ENCODE measurements around the gene IMMT.

IMMT gene

DNA sequence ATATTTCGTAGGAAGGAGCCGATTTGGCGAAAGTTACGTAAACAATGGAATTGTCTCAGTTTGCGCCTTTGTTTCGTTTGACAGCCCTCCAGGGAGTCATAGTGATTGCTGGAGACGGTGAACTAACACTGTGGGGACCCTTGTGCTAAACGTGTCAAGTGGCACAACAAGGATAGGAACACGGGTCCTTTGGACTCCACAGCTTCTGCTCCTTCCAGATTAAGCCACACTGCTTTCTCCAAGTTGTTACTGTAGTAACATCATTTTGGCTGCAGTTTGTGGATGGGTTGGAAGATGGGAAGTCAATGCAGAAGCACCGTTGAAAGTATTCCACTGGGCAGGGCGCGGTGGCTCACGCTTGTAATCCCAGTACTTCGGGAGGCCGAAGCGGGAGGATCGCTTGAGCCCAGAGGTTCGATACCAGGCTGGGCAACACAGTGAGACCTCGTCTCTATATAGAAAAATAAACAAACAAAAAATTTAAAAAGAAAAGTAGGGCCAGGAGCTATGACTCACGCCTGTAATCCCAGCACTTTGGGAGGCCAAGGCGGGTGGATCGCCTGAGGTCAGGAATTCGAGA lies 636 bp upstream of the IMMT start:
- no peak for FAIRE-seq

DNA sequence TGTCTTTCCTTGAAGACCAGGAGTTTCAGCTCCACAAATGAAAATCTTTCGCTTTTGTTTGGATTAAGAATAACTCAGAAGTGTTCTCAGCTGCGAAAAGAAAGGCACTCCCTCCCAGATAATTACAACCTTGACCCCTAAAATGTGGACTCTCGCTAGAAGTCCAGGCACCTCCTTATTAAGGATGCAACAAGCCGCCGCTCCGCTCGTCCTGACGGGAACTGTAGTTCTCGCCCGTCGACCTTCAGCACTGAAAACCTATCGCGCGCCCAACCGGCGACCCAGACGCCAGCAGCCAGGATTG lies 559 bp downstream of the IMMT start:
- no peak for FAIRE-seq

- no peak for FAIRE-seq
Observed at GRCh38 chr2:86193901-86194567, 1.2 kb downstream of the IMMT start.

GRCh38 chr2:86189782-86190416 lies 5.4 kb downstream of the IMMT start:
- FAIRE-seq, result no peak

DNA sequence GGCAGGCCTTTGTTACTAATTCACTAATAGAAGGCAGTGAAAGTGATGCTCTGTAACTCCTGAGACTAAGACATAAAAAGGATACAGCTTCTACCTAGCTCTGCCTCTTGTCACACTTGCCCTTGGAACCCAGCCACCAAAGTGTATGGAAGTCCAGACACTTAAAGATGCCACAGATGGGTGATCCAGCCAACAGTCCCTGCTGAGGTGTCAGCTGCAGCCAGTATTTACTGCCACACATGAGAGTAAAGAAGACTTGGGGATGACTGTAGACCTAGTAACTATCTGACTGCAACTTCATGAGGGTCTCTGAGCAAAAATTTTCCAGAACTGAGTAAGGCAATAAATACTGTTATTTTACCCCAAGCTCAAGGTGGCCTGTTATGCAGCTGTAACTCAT lies 8.8 kb downstream of the IMMT start:
- FAIRE-seq, result no peak

DNA sequence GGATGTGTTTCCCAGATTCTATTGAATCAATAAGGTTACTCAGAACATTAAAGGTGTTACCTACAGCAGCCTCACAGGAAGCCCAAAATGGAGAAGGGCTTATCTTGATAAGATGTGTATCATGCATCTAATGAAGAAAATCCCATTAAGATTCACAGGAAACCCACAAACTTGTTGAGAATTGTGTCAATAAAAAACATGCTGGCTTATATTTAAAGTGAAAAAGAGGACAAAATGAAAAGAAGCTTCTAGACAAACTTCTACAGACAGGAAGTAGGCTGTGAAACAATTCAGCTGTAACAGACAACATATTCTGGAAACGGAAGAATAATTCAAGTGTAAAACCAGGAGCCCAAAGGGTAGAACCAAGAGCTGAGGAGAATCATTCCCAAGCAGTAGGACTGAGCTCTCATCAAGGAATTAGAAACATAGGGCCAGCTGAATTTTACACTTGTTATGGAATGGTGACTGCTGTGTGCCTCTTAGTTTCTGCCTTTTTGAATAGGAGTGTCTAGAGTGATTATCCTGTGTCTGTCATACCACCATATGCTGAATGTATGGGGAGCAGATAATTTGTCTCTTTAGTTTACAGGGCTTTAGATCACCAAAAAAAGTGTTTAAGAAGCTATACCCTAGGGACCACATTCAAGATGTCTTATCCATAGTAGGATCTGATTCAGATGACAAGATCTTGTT lies 9.6 kb downstream of the IMMT start:
- no peak for FAIRE-seq

GRCh38 chr2:86176597-86176996 lies 18.7 kb downstream of the IMMT start:
- no peak for FAIRE-seq

- FAIRE-seq, result no peak
Observed at GRCh38 chr2:86175828-86176227, 19.4 kb downstream of the IMMT start.

- FAIRE-seq, result no peak
Observed at GRCh38 chr2:86174445-86174844, 20.8 kb downstream of the IMMT start.

GRCh38 chr2:86172610-86173009 lies 22.7 kb downstream of the IMMT start:
- no peak for FAIRE-seq

DNA sequence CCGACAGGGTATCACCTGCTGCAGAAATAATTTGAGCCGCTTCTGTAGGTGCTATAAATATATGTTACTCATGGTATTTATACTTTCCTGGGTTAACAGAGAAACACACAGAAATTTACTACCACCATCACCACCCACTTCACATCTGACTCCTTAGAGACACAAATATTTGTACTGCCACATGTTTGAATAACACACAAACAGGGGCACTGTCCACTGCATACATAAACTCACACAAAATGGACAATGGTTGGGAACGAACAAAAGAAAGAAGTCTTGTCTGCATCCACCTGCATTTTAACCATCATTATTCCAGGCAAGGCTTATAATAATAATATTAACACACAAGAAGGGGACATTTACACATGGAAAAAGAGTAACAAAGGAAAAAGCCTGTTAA lies 24.0 kb downstream of the IMMT start:
- FAIRE-seq, result no peak

DNA sequence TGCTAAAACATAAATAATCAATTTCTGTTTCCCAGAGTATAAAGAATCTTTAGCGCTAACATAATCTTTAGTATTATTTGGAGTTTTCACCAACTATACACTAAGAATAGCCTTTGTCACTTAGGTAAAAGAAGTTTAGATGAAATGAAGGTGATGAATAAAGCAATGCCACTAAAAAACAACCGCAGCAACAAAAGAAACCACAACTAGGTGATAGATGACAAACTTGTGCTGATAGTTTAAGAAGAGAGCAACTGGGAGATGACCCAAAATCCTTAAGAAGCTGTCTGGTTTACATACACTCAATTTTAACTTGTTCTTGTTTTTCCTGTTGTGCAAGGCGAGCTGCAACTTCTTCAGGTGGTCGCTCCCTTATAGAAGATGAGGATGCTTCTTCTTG lies 24.8 kb downstream of the IMMT start:
- no peak for FAIRE-seq

DNA sequence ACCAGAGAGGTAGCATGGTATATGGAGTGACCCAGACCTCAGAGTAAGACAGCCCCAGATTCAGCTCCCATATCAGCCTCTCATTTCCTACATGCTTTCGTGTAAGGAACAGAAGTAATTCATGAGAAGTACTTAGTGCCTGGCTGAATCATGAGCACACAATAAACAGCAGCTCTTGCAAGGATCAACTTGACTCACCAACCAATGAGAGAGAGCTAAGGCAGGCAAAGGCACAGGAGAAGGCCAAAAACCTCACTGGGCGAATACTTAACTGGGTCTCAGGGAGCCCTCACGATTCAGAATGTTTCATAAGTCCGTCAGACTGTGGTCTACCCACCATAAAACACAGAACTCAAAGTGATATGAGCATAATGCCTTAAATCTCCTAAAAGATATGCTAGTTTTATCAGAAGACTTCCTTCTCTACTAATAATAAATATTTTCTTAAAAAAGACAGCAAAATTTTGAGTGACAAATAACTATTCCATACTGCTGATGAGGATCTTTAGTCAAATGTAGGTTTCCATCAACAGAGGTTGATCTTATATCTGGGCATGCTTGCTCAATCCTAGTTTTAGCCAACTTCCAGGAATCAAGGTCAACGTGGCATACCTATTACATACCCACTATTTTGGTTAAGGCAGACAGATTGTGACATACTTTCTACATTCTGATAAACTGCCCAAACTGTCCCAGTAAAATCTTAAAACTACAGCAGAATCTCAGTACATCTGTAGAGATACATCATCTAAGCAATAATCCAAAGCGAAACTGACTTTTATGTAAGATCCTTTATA lies 34.9 kb downstream of the IMMT start:
- no peak for FAIRE-seq

DNA sequence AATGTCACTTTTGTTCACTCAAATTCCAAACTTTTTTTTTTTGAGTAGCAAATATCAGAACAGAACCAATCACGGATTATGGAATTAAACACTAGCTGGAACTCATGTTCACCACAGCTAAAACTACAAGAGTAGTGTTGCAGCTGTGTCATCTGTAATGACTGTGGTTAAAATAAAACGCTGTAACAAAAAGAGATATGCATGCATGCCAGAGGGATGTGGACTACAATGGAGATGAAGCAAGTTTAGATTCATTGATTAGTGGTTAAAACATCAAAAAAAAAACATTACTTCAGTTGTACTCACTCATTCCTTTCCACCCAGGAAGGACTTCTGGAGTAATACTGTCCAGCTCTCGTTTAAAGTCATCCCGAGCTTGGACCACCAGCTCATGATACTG lies 37.0 kb downstream of the IMMT start:
- no peak for FAIRE-seq

DNA sequence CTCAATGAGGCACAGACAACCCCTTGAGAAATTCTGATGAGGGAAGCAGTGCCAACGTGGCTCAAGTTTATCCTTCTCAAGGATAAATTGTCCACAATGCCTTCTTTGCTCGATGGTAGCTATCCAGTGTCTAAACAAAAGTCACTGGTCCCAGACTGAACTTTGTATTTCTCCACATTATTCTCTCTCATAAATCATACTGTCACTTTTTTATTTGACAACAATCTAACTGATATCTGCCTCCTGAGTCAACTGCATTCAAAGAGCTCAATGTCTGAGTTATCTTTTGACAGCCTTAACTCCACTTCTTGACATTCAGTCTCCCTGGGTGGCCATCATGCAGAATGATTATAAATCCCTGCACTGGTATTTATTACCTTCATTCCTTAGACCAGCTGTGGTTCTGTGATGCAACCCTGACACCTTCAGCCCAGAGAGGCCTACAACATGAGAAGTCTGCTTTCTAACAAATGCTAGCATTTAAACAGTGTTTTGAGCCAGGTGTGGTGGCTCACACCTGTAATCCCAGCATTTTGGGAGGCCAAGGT lies 38.2 kb downstream of the IMMT start:
- FAIRE-seq, result no peak

- FAIRE-seq, result no peak
Observed at GRCh38 chr2:86150502-86150901, 44.8 kb downstream of the IMMT start.

DNA sequence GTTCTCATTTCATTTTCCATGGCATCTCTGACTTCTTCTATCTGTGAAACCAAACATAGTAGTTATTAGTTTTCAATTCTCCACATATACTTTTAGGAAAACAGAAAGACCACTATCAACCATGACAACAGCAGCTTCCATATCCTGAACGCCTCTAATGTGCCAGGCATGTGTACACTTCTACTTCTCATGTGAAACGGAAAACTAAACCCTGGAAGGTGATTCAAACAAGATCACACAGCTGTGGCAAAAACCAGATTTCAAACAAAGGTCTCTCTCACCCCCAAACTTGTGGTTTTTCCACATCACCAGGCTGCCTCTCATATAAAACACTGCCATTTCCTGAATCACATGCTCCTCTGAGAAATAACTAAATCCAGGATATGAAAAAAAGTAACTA lies 47.5 kb downstream of the IMMT start:
- no peak for FAIRE-seq

DNA sequence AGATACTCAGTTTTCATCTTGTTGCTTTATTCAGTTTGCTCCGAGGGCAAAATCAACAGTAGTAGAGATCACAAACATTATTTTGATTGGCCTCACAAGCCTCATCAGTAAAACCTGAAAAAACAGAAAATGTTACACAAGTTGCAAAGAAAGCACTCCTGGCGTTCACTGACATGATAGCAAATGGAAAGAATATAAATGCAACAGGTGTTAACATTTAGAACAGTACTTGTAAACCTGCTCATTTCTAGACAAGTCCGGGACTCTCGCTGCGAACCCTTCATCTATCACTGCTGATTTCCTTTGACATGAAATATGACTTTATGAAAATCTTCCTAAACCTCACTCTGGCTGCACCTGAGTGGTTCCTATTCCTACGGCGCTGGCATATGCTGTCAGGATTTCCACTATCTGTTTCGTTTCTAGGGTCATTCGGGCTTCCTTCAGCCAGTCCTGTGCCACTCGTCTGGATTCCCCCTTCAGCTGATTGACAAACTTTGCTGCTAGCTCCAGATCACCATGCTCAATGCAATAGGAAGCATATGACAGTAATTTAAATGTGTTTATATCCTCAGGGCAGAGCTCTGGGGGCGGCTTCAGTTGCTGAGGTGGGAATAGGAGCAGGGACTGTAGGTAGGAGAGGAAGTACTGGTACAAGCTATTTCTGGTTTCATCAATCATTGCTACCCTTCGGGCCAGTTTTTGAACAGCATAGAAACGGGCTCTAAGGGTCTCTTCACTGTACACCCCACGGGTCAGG lies 51.2 kb downstream of the IMMT start:
- FAIRE-seq, result no peak

DNA sequence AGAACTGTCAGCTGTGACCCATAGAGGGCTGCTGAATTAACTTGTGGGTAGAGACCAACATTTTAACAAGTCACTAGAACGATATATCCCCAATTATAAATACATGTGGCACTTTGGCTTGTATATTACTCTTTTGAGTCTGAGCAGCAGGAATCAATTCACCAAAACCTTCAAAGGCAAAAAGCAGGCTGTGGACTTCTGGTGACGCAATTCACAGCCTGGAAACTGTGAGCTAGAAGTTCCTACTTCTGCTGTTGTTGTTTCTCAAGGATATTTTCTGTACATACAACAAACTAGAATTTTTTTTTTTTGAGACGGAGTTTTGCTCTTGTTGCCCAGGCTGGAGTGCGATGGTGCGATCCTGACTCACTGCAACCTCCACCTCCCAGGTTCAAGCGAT lies 52.0 kb downstream of the IMMT start:
- FAIRE-seq, result no peak

DNA sequence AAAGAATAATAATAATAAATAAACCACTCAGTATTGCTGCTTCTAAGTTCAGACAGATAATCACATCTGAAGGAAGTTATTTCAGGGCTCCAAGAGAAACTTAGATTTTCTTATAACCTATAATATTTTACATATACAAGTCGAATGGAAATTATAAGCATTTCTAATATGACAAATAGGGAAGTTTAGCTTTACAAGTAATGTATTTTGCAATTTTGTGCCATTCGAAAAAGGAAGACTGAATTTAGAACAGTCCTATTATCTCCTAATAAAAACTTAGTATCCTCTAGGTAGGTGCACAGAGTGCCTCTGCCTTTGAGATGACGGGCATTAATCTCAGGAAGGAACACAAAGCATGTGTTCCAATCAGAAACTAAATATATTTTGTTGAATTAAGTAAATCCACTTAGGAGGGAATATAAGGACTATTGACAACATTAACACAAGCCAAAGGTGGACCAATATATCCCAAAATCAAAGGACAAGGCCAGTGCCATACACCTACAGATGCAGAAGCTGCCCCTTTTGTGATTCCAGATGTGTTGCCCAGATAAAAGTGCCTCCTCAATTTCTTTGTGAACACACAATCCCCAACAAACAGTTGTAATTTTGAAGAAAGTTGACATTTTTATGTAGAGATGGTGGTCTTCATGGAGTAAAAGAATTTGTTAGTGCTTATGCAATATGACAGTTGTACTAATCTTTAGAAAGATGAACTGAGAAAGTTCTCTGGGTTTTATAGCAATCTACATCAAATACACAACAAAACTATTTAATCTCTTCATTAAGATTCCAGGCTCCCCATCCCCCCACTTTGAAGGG lies 52.6 kb downstream of the IMMT start:
- no peak for FAIRE-seq

DNA sequence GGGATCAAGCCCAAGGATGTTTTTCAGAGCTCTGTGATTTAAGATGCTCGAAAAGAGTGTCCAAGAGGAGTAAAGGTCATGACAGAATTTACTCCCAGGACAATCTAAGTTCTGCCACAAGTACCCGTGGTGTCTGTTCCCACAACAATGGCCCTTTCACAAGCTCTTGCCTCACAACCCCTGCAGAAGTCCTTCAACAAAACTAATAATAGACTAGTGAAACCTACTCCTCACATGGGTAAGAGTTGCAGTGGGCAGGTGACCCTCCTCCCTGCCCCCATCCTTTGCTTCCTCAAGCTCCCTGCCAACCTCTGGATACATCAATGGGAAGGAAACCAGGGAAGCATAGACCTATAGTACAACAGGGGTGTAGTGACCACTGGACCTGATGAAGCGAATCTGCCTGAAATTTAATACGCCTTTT lies 54.3 kb downstream of the IMMT start:
- FAIRE-seq, result no peak

All from G401.6 (cell line).